ENCODE measurements around the gene ARID3A. TPM values are rescaled to one million over a fixed set of nuclear protein-coding genes. Genes with fewer than 3 reads are reported as not detected.
"Not testable (repeated sequence)": the region's sequence is repeated elsewhere in the genome, so short reads cannot be mapped to it uniquely, and the experiment has no call there.

The ARID3A gene
- total RNA-seq, 1 donor from 2014 or later: 12.8 TPM

DNA sequence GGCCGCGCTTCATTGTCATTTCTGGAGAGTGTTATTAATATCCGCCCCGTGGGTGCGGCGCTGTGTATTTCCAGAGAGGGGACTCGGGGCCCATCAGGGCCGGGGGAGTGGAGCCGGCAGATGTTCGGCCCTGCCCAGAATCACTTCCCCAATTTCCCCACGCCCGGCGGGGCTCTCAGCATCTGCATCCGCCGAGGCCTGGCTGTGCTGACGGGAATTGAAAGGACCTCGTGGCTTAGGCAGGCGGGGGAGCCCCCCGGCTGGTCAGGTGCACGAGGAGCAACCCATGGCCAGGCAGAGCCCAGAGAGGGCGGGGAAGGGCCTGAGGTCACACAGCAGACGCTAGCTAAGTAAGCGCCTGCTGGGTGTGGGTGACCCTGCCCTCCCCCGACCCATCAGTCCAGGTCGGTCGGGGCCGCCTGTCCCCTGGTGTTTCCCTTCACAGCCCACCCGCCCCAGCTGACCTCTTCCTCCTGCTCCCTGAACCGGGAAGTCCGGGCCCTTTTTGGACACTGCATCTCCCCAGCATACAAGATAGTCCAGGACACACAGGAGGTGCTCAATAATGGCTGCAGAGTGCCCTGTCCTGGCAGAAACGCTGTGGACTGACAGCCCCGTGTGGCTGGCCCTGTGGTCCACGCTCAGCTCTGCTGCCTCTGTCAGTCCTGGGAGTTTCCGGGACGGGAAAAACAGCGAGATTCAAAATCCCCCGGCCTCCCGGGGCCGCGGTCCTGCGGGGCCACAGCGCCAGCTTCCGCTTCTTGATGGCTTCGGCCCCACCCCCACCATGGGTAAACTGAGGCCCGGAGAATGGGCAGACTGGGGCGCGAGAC lies 22.1 kb downstream of the ARID3A start:
- no peak for DNase-seq

DNA sequence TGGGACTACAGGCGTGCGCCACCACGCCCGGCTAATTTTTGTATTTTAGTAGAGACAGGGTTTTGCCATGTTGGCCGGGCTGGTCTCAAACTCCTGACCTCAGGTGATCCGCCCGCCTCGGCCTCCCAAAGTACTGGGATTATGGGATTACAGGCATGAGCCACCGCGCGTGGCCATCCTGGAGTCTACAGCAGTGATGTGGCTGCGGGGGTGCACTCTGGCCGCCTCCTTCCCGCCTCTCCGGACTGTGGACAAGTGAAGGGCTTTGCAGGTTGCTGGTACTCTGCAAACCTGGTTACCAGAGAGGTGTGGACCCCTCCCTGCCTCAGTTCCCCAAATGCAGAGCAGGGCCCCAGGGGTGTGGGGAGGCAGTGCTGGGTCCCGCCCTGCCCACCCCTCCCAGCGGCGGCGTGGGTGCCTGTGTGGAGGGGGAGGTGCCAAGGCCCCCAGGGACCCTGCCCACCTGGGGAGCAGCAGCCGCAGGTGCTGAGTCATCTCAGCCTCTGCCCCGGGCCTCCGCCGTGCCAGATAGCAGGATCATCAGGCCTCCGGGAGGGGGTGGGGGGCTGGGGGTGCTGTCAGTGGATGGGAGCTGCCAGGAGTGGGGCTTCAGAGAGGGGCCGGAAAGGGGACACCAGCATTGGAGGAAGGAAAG lies 23.1 kb downstream of the ARID3A start:
- DNase-seq: no peak

DNA sequence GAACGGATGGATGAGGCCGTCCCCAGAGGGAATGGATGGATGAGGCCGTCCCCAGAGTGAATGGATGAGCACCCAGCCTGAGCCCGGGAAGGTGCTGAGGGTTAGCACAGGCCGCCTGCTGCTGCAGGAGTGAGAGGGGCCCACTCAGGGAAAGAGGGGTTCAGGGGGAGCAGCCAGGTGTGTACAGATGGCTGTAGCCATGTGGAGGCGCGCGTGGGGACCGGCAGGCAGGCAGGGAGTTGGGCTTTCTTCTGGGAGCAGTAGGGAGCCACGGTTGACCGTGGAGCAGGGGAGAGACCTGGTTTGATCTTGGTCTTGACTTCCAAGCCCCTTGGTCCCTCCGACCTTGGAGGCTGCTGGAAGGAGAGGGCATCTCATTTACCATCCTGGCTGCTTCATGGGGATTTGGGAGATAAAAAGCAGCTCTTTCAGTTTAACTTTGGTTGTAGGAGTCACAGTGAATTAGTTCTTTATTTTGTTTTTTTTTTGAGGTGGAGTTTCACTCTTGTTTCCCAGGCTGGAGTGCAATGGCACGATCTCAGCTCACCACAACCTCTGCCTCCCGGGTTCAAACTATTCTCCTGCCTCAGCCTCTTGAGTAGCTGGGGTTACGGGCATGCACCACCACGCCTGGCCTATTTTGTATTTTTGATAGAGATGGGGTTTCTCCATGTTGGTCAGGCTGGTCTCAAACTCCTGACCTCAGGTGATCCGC lies 24.7 kb downstream of the ARID3A start:
- DNase-seq: no peak

DNA sequence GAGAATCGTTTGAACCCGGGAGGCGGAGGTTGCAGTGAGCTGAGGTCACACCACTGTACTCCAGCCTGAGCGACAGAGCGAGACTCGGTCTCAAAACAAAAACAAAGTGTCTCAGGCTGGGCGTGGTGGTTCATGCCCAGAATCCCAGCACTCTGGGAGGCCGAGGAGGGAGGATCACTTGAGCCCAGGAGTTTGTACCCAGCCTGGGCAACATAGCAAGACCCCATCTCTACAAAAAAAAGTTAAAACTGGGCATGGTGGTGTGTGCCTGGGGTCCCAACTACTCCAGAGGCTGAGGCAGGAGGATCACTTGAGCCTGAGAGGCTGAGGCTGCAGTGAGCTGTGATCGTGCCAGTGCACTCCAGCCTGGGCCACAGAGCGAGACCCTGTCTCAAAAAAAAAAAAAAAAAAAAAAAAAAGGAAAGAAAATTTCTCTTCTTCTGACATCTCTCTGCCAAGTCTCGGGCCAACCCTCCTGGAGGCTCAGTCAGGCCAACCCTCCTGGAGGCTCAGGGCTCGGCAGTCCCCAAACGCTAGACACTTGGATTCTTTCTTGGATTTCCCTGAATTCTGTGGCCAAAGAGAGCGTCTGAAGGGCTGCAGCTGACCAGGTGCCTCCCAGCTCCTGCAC lies 26.3 kb downstream of the ARID3A start:
- no peak for DNase-seq

DNA sequence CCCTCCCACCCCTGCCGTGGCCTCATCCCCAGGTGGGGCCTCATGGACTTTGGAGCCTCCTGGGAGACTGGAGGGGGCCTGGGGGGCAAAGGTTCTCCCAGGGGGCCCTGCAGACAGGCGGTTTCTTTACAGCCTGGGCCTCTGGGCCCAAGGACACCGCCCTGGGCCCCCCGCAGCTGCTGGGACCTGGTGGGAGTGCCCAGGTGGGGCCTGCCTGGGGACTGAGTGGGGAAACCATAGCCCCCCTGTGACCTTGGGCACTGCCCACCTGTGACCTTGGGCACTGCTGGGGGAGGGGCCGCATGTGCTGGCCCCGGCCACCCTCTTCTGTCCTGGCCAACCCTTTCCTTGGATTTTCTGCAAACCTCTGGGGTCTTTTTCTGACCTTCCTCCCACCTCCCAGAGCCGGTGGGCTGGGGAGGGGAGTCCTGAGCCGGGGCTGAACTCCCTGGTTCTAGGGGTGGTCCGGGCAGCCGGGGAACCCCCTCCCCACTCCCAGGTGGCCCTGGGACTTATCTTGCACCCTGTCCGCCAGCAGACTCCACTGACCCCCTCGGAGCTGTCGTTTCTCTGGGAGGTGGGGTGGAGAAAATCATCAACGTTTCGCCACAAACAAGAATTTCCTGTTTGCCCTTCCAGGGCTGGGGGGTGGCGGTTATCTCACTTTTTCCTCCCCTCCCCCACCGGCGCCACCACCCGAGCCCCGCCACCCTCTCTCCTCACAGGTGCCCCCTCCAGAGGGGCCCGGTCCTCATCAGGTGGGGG lies 27.0 kb downstream of the ARID3A start:
- no peak for DNase-seq

DNA sequence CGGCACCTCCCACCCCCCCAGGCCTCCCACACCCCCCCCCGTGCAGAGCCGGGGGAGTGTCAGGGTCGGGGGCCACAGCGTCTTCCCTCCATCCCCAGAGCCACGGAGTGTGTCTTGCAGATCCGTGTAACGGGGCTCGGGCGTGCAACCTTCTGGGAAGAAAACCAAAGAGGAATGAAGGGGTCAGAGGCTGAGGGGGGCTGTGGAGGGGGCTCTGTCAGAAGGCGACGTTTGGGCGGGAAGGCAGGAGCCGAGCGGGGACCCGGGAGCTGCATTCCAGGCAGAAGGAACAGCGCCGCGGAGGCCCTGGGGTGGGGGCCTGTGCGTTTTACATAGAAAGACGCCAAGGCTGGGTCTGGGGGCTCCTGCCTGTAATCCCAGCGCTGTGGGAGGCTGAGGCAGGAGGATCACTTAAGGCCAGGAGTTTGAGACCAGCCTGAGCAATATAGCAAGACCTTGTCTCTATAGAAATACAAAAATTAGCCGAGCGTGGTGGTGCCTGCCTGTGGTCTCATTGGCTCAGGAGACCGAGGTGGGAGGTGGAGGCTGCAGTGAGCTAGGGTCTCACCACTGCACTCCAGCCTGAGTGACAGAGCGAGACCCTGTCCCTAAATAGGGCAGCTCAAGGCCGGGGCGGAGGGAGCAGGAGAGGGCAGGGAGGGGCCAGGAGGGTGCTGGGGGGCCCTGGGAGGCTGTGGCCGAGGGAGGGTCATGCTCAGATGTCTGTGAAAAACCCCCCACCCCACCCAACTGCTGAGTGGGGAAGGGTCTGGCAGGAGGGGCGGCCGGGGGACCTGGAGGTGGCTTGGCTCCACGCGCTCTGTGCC lies 27.8 kb downstream of the ARID3A start:
- DNase-seq: no peak

GRCh38 chr19:954272-954671 lies 28.4 kb downstream of the ARID3A start:
- DNase-seq: no peak

DNA sequence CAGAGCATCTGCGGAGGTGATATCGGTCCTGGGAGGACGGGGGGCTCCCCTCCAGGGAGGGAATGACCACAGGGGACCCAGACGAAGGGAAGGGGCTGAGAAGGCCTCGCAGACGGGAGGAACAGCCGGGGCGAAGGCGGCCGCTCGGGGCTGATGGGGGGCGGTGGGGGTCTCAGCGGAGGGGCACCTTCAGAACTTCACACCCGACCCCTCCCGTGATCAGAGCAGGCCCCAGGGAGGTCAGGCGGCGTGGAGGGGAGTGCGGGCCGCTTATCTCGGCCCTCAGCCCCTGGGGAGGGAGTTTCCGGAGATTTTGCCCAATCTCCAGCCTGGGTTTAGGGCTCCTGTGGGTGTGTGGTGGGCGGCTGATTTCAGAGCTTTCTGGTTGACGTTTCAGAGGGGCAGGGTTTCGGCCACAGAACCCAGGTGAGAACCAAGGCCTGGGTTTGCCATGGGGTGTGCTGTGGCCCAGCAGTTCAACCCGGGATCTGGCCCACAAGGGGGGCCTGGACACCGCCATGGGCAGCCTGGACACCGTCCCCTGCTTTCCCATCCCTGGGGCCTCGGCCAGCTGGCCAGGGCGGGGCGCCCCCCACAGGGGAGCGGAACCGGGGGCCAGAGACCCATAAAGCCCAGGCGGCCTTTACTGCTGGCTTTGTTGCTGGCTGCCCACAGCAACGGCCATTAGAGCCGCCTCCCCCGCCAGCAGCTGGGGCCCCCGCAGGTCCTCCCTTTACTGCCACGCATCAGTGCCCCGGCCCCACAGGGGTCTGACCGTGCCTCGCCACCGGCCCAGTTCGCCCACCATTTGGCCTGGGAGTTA lies 29.0 kb downstream of the ARID3A start:
- no peak for DNase-seq

DNA sequence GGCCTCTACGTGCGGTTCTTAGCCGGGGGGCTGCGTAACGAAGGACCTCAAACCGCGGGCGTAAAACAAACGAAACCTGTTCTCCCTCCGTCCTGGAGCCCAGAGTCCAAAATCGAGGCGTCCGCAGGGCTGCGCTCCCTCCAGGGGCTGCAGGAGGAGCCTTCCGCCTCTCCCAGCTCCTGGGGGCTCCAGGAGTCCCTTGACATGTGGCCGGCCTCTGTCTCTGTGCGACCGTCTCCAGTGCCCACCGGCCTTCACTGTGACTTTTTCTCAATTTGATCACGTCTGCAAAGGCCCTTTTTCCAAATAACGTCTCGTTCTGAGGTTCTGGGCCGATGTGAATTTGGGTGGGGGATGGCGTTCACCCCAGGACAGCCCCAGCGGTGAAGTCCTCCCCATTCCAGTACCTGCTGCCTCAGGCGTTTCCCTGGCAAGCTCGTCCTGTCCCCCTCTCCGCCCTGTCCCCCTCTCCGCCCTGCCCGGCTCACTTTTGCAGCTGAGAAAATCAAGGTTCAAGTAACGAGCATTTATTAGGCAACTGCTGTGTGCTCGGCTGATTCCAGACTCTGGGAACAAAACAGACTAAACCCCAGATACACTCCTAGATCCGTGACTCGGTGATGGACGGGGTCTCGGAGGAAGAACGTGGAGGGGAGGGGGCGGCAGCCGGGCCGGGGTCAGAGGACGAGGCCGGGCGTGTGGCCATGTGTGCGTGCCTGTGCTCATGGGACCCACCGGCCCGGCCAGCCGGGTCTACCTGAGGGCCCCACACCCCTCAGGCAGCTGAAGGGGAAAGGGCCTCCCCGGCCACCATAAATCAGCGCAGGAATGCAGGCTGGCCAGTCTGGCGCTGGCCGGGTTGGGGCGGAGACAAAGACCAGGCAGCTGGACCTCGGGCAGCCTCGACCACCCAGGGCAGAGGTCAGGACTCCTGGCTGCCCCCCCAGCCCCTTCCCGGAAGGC lies 30.2 kb downstream of the ARID3A start:
- DNase-seq: no peak

DNA sequence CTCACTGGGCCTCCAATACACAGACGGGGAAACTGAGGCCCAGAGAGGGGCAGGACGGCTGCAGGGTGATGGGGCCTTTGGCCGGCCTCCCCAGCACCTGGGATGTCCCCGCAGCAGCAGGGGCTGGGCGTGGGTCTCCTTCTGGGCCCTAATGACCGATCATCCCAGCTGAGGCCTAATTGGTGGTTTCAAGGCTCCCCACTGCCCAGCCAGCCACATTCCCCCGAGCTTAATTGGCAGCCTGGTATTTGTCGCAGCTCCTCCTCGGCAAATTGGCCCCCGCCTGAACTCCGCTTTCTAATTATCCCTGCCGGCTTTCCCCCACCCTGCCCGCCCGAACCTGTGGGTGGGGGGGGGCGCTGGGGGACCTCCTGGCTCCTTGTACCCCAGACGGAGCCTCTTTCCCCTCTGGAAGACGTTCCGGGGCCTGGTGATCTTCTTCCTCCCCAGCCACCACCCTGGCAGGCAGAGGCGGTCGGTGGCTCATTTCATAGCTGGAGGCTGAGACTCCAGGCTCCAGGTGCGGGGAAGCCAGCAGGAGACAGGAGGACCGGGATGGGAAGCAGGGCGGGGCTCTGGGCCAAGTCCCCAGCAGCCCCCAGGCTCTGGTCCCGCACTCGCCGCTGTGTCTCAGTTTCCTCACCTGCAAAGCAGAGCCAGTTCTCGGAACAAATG lies 31.1 kb downstream of the ARID3A start:
- DNase-seq: no peak

GRCh38 chr19:957578-957977 lies 31.7 kb downstream of the ARID3A start:
- not testable (repeated sequence) for DNase-seq

GRCh38 chr19:958967-959855 lies 33.4 kb downstream of the ARID3A start:
- no peak for DNase-seq

DNA sequence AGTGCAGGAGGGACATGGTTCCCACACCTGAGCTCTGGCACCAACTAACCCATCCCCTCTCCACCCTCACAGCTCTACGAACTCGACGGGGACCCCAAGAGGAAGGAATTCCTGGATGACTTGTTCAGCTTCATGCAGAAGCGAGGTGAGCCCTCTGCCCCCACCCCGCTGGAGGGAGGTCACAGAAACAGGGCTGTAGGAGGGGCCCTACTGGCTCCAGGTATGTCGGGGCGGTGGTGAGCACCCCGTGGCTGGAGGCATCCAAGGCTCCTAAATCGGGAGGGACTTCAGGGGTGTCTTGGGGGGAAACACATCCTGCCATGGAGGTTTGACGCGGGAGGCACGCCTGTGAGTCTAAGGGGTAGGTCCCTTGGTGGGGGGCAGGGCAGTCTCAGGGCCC lies 34.2 kb downstream of the ARID3A start:
- DNase-seq: no peak

- no peak for DNase-seq
Observed at GRCh38 chr19:960601-960938, 34.7 kb downstream of the ARID3A start.

- DNase-seq: no peak
Observed at GRCh38 chr19:961866-962620, 36.2 kb downstream of the ARID3A start.

GRCh38 chr19:962683-963400 lies 37.0 kb downstream of the ARID3A start:
- DNase-seq: no peak
